CD1c-positive myeloid dendritic cell (primary cell): ENCODE measurements around the gene CD200.
A peak's percentile ranks its signal among the peaks of the same experiment; 100 is the strongest.

ENCODE experiments used
- DNase-seq: peaks from one replicate; pipeline ENCODE4 v3.0.0-alpha.2; 2016; ENCODE audit errors: extremely low spot score

CD200 gene

DNA sequence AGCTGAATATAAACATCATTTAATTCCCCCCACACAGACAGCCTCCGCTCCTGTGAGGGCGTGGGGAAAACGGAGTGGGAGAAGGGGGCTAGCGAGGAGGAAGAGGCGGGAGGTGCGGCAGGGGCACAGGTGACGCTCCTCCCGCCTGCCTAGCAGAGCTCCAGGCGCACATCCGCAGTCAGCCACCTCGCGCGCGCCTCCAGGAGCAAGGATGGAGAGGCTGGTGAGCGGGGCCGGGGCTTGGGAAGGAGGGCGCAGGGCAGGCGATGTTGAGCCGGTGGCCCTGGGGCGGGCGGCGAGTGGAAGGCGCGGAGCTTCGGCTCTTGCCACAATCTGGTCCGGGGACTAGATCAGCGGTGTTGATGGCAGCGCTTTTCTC, at the start of gene CD200:
Gene CD200 (plus strand): TSS at position 155 of the 379 bp plus-strand sequence. CDS start 57 bp downstream, at position 212.
- peak; percentile 26 for DNase-seq

GRCh38 chr3:112289011-112289410, 43.9 kb upstream of the CD200 start:
- no peak for DNase-seq

DNA sequence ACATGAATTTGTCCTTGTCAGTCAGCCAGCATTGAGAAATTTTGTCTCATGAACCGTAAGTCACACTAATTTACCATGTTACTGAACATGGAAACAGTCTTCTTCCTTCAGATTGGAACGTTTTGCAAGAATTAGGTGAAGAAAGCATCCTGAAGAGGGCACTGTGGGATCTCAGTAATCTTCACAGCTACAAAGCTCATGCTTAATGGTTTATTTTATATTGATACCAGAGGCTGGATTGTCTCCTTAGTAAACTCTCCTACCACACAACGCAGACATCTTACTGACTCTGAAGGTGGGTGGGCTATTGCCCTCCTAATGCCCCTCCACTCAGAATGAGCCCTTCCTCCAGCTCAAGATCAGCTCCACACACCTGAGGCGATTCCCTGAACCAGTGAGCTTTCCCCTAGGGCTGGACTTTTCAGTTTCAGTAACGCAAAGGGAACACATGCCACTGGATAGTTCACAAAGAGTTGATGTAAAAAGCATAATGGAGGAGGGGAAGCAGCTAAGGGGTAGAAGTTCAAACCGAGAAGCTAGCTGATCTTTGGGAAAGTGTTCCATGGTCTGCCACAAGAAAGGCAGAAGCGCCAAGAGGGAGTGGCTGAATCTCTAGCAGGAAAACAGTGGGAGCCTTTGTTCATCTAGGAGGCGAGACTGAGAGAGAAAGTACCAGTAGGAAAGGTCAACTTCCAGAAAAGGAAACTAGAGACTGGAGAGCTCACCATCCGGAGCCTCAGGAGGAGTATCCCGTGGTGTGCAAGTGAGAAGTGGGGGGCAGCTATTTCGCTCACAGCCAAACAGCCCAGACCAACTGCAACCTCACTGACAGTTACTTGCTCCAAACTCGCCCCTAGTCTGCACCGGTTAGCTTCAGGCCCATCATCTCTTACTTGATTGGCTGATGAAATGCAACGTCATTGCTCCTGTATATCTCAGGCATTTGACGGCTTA, 39.3 kb upstream of the CD200 start, which contains the start of gene SLC9C1:
Gene SLC9C1 (minus strand): TSS at position 849 of the 954 bp plus-strand sequence. CDS start 7,425 bp downstream, outside the sequence.
- peak; percentile 59 for DNase-seq

GRCh38 chr3:112297714-112298113, 35.2 kb upstream of the CD200 start:
- no peak for DNase-seq

DNA sequence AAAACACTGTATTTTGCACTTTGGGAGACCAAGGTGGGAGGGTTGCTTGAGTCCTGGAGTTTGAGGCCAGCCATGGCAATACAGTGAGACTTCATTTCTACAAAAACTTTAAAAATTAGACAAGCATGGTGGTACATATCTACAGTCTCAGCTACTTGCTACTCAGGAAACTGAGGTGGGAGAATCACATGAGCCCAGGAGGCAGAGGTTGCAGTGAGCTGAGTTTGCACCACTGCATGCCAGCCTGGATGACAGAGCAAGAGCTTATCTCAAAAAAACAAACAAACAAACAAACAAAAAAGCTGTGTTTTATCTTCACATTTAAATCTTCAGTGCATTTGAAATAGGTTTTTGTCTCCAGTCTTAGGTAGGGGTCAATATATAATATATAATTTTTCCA, 34.2 kb upstream of the CD200 start:
- DNase-seq, result no peak

DNA sequence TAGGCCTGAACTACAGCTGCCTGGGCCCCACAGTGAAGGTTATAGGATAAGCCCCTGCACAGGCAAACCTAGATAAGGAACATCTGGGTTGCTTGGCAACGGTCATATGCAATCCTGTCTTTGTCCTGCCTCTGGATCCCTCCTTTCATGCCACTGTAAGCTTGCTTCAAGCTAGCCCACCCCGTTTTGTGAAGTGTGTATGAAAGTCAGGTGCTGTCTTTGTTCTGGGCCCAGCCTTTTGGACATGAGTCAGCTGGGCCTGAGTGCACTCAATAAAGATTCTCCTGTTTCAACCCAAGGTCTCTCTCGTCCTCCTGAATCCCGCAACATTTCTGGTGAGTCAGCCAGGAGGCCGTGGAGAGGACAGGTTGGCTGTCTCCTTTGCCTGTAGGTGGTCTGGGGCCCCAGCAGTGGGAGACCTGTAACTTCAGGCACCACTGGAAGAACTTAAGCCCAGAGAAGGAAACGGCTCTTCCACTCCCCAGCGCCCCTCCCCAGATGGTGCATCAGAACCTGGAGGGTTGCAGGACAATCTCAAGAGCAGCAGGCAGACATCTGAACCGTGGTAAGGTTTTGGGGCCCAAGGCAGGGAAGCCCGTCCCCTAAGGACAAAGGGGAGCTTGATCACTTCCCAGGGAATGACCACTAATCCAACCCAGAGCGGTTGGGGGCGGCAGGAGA, 30.7 kb upstream of the CD200 start:
- DNase-seq, result no peak

- no peak for DNase-seq
Measured at GRCh38 chr3:112302881-112303763, 29.8 kb upstream of the CD200 start.

DNA sequence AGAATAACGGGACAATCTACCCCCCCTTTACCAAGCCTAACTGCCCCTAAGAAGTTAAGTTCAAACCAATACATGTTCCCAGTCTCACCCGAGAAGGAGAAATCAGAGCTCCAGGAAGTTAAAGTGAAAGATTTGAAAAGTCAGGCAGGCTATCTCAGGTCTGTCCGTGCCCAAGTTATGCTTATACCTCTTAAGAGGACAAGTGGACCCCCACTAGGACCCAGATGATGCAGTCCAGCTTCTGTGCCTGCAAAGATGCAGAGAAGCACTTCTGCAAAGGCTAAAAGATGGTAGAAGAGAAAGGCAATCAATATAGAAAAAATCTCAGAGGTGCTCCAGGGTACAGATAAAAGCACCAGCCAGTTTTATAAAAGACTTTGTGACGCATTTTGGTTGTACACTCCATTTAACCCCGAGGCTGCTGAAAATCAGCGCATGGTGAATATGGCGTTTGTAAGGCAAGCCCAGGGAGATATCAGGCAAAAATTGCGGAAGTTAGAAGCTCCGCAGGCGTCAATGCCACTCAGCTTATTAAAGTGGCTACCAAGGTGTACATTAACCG, 29.1 kb upstream of the CD200 start:
- DNase-seq, result peak; percentile 51

DNA sequence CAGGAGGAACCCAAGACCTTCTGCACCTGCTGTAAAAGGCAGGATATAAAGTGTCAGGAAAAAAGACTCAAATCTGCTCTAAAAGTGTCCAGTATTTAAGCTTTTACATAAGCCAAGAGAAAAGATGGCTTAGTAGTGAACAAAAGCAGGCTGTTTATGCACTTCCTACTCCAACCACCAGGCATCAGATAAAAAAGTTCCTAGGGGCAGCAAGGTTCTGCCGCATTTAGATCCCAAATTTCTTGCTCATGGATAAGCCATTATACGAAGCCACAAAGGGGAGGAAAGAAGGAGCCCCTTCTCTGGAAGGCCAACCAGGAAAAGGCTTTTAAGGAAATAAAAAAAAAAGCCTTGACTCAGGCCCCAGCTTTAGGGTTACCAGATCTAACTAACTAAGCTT, 28.3 kb upstream of the CD200 start:
- DNase-seq, result no peak

GRCh38 chr3:112306825-112307224, 26.1 kb upstream of the CD200 start:
- no peak for DNase-seq

GRCh38 chr3:112307557-112307956, 25.4 kb upstream of the CD200 start:
- DNase-seq, result no peak

DNA sequence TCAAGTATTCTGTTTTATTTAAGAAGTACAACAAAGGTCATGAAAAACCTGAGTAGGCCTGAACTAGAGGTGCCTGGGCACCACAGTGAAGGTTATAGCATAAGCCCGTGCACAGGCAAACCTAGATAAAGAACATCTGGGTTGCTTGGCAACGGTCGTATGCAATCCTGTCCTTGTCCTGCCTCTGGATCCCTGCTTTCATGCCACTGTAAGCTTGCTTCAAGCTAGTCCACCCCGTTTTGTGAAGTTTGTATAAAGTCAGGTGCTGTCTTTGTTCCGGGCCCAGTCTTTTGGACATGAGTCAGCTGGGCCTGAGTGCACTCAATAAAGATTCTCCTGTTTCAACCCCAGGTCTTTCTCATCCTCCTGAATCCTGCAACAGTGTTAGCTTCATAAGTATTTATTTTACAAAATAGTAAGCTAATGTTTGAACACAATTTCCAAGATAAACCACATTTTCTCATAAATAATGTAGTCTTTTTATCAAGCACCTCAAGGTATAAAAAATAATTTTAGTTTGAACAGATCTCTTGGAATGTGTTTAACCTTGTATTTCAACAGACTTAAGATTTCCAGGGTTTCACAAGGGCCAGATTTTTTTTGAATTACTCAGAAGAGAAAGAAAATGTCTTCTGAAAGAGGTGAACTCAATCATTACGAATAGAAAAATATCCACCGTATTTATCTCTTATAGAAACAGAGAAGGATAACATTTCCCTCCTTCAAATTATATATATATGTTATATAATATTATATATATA, 24.6 kb upstream of the CD200 start:
- DNase-seq, result no peak

- peak; percentile 12 for DNase-seq
Measured at GRCh38 chr3:112314649-112315048, 18.3 kb upstream of the CD200 start.

GRCh38 chr3:112315791-112316190, 17.2 kb upstream of the CD200 start:
- no peak for DNase-seq

GRCh38 chr3:112319516-112320276, 13.3 kb upstream of the CD200 start:
- no peak for DNase-seq

- DNase-seq, result no peak
Measured at GRCh38 chr3:112320691-112321090, 12.3 kb upstream of the CD200 start.

DNA sequence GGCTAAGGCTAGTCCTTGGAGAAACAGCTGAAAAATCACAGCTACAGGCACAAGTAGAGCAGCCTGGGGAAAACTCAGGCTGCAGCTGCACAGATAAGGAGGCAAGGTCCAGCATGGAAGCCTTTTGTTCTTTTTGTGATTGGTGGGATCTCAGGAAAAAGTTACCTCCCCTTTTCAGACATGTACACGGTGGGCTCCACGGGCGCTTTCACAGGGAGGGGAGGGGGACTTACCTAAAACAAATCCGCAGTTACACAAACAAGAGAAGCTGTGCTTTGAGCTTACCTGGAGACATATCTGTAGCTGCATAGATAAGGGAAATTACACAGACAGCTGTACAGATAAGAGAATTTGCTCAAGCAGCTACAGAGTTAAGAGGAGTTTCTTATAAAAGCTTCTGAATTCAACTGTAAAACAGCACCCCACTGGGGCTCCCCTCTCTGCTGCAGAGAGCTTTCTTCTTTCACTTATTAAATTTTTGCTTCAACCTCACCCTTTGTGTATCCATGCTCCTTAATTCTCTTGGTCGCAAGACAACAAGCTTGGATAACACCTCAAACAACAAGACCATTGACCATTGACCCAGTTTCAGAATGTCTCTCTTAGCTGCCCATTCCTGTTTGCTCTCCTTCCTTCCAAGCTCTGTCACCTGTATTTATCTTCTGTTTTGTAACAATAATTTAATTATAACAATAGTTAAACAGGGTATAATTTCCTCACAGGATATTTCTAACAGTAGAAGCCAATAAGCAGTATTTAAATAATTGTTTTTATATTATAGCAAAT, 10.9 kb upstream of the CD200 start:
- no peak for DNase-seq

DNA sequence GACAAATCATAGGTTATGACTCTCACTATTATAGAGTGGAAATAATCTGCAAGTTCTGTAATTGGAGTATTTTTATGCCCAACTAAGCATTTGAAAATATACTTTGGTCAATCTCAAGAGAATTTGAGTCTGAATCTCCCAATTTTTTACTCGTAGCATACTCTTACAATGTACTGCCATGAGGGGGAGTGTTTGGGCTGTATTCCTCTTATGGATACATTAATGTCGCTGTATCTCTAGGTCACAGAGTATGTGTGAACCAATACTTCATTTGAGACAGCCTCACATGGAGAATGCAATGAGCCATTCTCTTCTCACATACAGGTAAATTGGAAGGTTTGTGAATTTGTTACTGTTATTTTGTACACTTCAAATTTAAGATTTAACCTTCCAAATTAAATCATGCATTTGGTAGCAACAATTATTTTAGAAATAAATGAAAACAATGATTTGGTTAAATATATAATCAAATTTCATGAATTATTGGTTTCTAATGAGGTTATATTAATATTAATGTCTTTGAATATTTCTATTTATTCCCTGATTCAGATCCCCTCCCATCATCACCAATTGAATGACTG, 5.5 kb upstream of the CD200 start:
- peak; percentile 75 for DNase-seq

DNA sequence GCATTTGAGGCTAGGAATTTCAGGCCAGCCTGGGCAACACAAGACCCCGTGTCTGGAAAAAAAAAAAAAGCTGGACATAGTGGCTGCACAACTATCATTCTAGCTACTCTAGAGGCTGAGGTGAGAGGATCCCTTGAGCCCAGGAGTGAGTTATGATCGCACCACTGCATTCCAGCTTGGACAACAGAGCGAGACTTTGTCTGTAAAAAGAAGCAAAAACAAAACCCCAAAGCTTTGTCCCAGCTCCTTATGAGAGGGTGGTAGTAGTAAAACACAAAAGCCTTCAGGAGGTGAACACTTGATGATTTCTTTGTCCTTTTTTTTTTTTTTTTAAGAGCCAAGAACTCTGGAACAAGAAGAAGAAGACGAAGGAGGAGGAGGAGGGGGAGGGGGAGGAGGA, 1.1 kb upstream of the CD200 start:
- no peak for DNase-seq
